Heart right ventricle (tissue), 16 donors: Measurements from ENCODE around the gene TOP2A. TPM values are rescaled to one million over a fixed set of nuclear protein-coding genes. Genes with fewer than 3 reads are reported as not detected.

Source experiments
- ATAC-seq, 8 donors: fragments of 200-7000 bp; cut with Tn5 transposase; one replicate each; pipeline ENCODE4 v1.9.1; 2020; ENCODE audit warnings: mild to moderate bottlenecking in 8 of 8, moderate library complexity in 8 of 8, moderate number of reproducible peaks in 1 of 8
- DNase-seq, 2 donors: peaks; one replicate each; pipeline ENCODE4 v3.0.0-alpha.2; 2020
- H3K27ac ChIP-seq, 10 donors: fragments of 200-600 bp; sonication (generic) in 2 of 10; one replicate each; pipeline versions ENCODE4 v1.5.0 to v1.8.0; 2020 to 2022; ENCODE audit warnings: mild to moderate bottlenecking in 3 of 10
- H3K27me3 ChIP-seq, 7 donors: fragments of 200-600 bp; one replicate each; pipeline ENCODE4 v1.8.0; 2021 to 2022; ENCODE audit warnings: mild to moderate bottlenecking in 2 of 7
- H3K36me3 ChIP-seq, 9 donors: fragments of 200-600 bp; sonication (generic) in 1 of 9; one replicate each; pipeline versions ENCODE4 v1.5.0 to v1.8.0; 2020 to 2022; ENCODE audit warnings: mild to moderate bottlenecking in 2 of 9
- H3K4me1 ChIP-seq, 9 donors: fragments of 200-600 bp; sonication (generic) in 1 of 9; one replicate each; pipeline versions ENCODE4 v1.5.0 to v1.8.0; 2020 to 2022; ENCODE audit warnings: mild to moderate bottlenecking in 4 of 9
- H3K4me3 ChIP-seq, 10 donors: fragments of 200-600 bp; sonication (generic) in 2 of 10; one replicate each; pipeline versions ENCODE4 v1.5.0 to v1.8.0; 2020 to 2022; ENCODE audit warnings: mild to moderate bottlenecking in 7 of 10, moderate library complexity in 2 of 10
- H3K9me3 ChIP-seq, 11 donors: fragments of 200-600 bp in 10 of 11; sonication (generic) in 2 of 11; one replicate each; pipeline versions ENCODE4 v1.5.0 to v1.8.0; 2013 to 2022; ENCODE audit warnings: mild to moderate bottlenecking in 2 of 11, control low read depth in 1 of 11, moderate library complexity in 1 of 11
- CTCF ChIP-seq, 9 donors: fragments of 200-600 bp; sonication (generic) in 2 of 9; IDR thresholded peaks; one replicate each; pipeline versions ENCODE4 v1.5.0 to v1.8.0; 2021 to 2022; ENCODE audit warnings: antibody characterized with exemption in 9 of 9, mild to moderate bottlenecking in 5 of 9, moderate library complexity in 1 of 9
- WGBS, 2 donors: extraction: QIAGEN DNeasy Blood & Tissue Kit; methylation state at CpG; one replicate each; pipeline ENCODE4 v1.1.7; 2013; ENCODE audit warnings: inconsistent platforms in 1 of 2; 5-methylcytosine and 5-hydroxymethylcytosine counted together
- intact Hi-C, 10 donors: fragments of 100-400 bp; cut with DNase I; formaldehyde crosslinking; loops; one replicate each; pipeline versions ENCODE4 v1.11.1 to v1.14.2; 2022
- polyA plus RNA-seq, 2 donors: library from polyadenylated mRNA; stranded (reverse); fragments of 200-250 nt; gene quantifications; one replicate each; pipeline ENCODE4 v1.2.3, GENCODE V29; 2013
- total RNA-seq, 10 donors: library from RNA; stranded (reverse); fragmentation: NEBNext Ultra II Directional in 3 of 10; extraction: Animal tissue kit (Norgen Biotek cat#: 25700) in 3 of 10; gene quantifications; one replicate each; pipeline versions ENCODE4 v1.2.1 to v1.2.4, GENCODE V29; 2021 to 2023
- donor health status: Arrhythmogenic right ventricular cardiomyopathy.
- donor health status: ischemic (EF 13 %, LVEDD 7.1; RV severe dilation, severe dysfunction).
- donor health status: healthy with polysubstance abuse.
- donor health status: DM: no; HTN: yes; CAD: no.
- donor health status: DM: no; HTN: no; CAD: no.
- donor health status: ischemic (EF 25% LVEDD 6.9; RV normal size, moderate dysfunction).
- donor health status: ischemic (EF 25% LVEDD 5.7; RV mildly dilated, moderate dysfunction).
- donor health status: healthy.
- donor health status: DM: yes; HTN: yes; CAD: no.
- donor health status: Ischemic cardiomyopathy.
- donor health status: ischemic (EF 35%, LVEDD 5.7; RV mildly dilated, moderate dysfunction).
- donor health status: nonischemic (EF 11% LVEDD 7.7; RV severe dilation, severe dysfunction).
- donor health status: DM: yes; HTN: yes; CAD: no.
- donor health status: PGD.
- donor health status: ischemic (EF 29% LVEDD 5.4; RV normal size, mild dysfunction).
- donor health status: nonischemic (EF 23%, LVEDD 6.1; RV moderate dilation, normal function).

The TOP2A gene
- total and polyA plus RNA-seq, 12 donors = 0.17 to 20.0 (median 1.0) TPM

DNA sequence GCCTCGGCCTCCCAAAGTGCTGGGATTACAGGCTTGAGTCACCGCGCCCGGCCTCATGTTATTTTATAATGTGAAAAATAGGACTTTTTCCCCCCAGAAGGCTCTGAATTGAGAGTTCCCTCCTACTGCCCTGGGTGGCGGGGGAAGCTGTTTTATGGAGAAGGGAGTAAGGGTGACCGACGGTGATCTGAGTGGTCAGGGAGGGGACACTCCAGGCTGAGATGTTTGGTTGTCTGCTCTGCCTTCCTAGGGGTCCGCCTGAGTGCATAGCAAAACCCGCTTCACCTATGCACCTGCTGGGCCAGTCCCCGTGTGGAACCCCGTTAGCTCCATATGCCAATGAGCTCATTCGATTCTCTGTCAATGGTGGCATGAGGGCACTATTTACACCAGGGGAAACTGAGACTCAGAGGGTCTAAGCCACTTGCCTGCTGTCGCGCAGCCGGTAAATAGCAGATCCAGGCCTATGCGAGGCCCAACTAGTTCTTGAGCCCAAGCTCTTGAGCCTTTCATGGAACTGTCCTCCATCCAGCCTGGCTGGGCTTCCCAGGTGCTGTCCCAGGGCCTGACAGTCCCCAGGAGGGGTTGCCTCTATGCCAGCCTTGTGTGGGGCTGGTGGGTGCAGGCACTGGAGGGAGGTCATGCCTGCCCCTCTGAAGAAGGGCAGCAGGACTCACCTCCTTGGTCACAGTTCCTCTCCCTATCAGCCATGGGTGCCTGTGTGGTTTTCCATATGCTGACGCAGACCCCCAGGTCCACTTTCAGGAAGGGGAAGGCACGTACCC, 51.4 kb downstream of the TOP2A start:
- H3K4me1 ChIP-seq = peaks cover 0 to 25% (median 10%) of the 10 kb centered on the region in 9 donors
- intact Hi-C loops = loop anchor here in 4 of 10 donors (5.0 to 10.0 kb wide), 5 partner anchors 36 to 199 kb away; partner anchors contain the start of genes CCR7 (in 2 of the 4), TOP2A (in 2 of the 4) and IGFBP4 (in 1 of the 4)
- no peak overlapping the region for H3K4me3 ChIP-seq
- H3K9me3 ChIP-seq = no peaks in the 10 kb centered on the region
- no peak overlapping the region for H3K27ac ChIP-seq
- WGBS, 2 donors = 96% methylated on average over 18 of the region's 18 CpGs
- peaks cover 0 to 4% (median 0%) of the 10 kb centered on the region in 9 donors for H3K36me3 ChIP-seq
- ATAC-seq = no peak
- H3K27me3 ChIP-seq = peaks cover 0 to 21% (median 0%) of the 10 kb centered on the region in 7 donors
- DNase-seq = no peak
- no peak for TF ChIP-seq CTCF (IDR thresholded peaks at IDR 0.05)

- Histone ChIP-seq H3K4me3 (peak overlapping the region in 8 of 10 donors; percentile 40 to 67 (median 52)), H3K4me1 (peaks cover 0 to 25% (median 10%) of the 10 kb centered on the region in 9 donors), H3K36me3 (peaks cover 0 to 4% (median 0%) of the 10 kb centered on the region in 9 donors), H3K9me3 (no peaks in the 10 kb centered on the region), H3K27me3 (peaks cover 0 to 26% (median 0%) of the 10 kb centered on the region in 7 donors), H3K27ac (peak overlapping the region in 3 of 10 donors; percentile 81 to 83 (median 81))
- intact Hi-C loops = loop anchor here in 9 of 10 donors (5.0 to 10.0 kb wide), 10 partner anchors 32 to 200 kb away; partner anchors contain the start of genes TOP2A (in 4 of the 9), CCR7 (in 2 of the 9) and IGFBP4 (in 1 of the 9)
- TF ChIP-seq CTCF (IDR thresholded peaks at IDR 0.05) = no peak
- 72 to 77% methylated on average over 9 of the region's 9 CpGs for WGBS, 2 donors
- ATAC-seq (no peak), DNase-seq (no peak)
Measured at GRCh38 chr17:40364906-40365305, 52.8 kb downstream of the TOP2A start.

GRCh38 chr17:40364121-40364861, 53.4 kb downstream of the TOP2A start, which contains the start of gene GJD3:
GJD3 (minus strand) TSS chr17:40364737; CDS start chr17:40363815, 922 bp downstream.
- Histone ChIP-seq H3K27me3 (peaks cover 0 to 26% (median 0%) of the 10 kb centered on the region in 7 donors), H3K4me1 (peaks cover 0 to 25% (median 10%) of the 10 kb centered on the region in 9 donors), H3K4me3 (peak within 1 kb of the TSS; percentile 40 to 67 (median 52)), H3K36me3 (peaks cover 0 to 4% (median 0%) of the 10 kb centered on the region in 9 donors), H3K27ac (peak within 1 kb of the TSS in 9 of 10 donors; percentile 12 to 83 (median 70)), H3K9me3 (no peaks in the 10 kb centered on the region)
- DNase-seq = peak; percentile 40 to 50
- peak; percentile 8 to 83 (median 72) for ATAC-seq
- 37 to 46% methylated on average over 22 of the region's 22 CpGs for WGBS, 2 donors
- TF ChIP-seq CTCF (IDR thresholded peaks at IDR 0.05) = no peak
- intact Hi-C loops = loop anchor here in 9 of 10 donors (5.0 to 10.0 kb wide), 10 partner anchors 33 to 201 kb away; partner anchors contain the start of genes TOP2A (in 4 of the 9), CCR7 (in 2 of the 9) and IGFBP4 (in 1 of the 9)
